DND-41 (cell line): Measurements from ENCODE around the gene REEP1.

Source experiments
- CTCF ChIP-seq: IDR thresholded peaks from 2 replicates; pipeline ENCODE4 v1.5.1; 2012; ENCODE audit warnings: borderline replicate concordance, low read length, moderate library complexity, mild to moderate bottlenecking; ENCODE audit not compliant: poor library complexity, severe bottlenecking; ENCODE audit errors: extremely low read depth
- EZH2 ChIP-seq: IDR thresholded peaks from 3 replicates; pipeline ENCODE4 v1.6.1; 2012; ENCODE audit warnings: borderline replicate concordance, low read depth, mild to moderate bottlenecking, moderate library complexity, low read length, inconsistent platforms; ENCODE audit not compliant: severe bottlenecking

- no peak for TF ChIP-seq CTCF
- TF ChIP-seq EZH2 = no peak
Observed at GRCh38 chr2:86302320-86302719, 35.1 kb downstream of the REEP1 start.
